GM23338 (cell line): ENCODE data around the gene CELF4.

Source experiments
- CREB1 ChIP-seq: fragments of 250-450 bp; sonication (Bioruptor Pico); IDR thresholded peaks from 2 replicates; pipeline ENCODE4 v1.5.0; 2020; ENCODE audit warnings: low read depth, mild to moderate bottlenecking, moderate library complexity
- EZH2 ChIP-seq: fragments of 200-600 bp; sonication (generic); IDR thresholded peaks from one replicate; pipeline ENCODE4 v1.8.0; 2017; ENCODE audit warnings: antibody characterized with exemption, mild to moderate bottlenecking, low read depth; ENCODE audit not compliant: unreplicated experiment
- EZH2phosphoT487 ChIP-seq: fragments of 200-600 bp; sonication (generic); IDR thresholded peaks from one replicate; pipeline ENCODE4 v1.8.1; 2018; ENCODE audit warnings: antibody characterized with exemption; ENCODE audit not compliant: unreplicated experiment
- JUNB ChIP-seq: IDR thresholded peaks from one replicate; pipeline ENCODE4 v1.6.1; 2016; ENCODE audit warnings: antibody characterized with exemption; ENCODE audit not compliant: unreplicated experiment
- NANOG ChIP-seq: IDR thresholded peaks from 2 replicates; pipeline ENCODE4 v1.6.1; 2016; ENCODE audit warnings: antibody characterized with exemption, borderline replicate concordance
- POLR2AphosphoS5 ChIP-seq: IDR thresholded peaks from 2 replicates; pipeline ENCODE4 v1.6.1; 2016; ENCODE audit warnings: antibody characterized with exemption, low read depth
- STAT1 ChIP-seq: IDR thresholded peaks from one replicate; pipeline ENCODE4 v1.6.1; 2016; ENCODE audit warnings: antibody characterized with exemption; ENCODE audit not compliant: unreplicated experiment
- TF ChIP-seq, protein P1 (sequence below), 2 experiments: fragments of 200-600 bp in 1 of 2; sonication (generic) in 1 of 2; conservative IDR thresholded peaks; 2 replicates each; pipeline versions ENCODE4 v1.5.1 to v1.6.1; 2016 to 2017; ENCODE audit warnings: antibody characterized with exemption in 2 of 2, low read depth in 2 of 2, mild to moderate bottlenecking in 2 of 2, moderate library complexity in 1 of 2
- TF ChIP-seq, protein P2 (sequence below): IDR thresholded peaks from one replicate; pipeline ENCODE4 v1.6.1; 2018; ENCODE audit warnings: antibody characterized with exemption; ENCODE audit not compliant: unreplicated experiment
- TF ChIP-seq, protein P3 (sequence below): IDR thresholded peaks from 2 replicates; pipeline ENCODE4 v1.6.1; 2016; ENCODE audit warnings: antibody characterized with exemption

DNA sequence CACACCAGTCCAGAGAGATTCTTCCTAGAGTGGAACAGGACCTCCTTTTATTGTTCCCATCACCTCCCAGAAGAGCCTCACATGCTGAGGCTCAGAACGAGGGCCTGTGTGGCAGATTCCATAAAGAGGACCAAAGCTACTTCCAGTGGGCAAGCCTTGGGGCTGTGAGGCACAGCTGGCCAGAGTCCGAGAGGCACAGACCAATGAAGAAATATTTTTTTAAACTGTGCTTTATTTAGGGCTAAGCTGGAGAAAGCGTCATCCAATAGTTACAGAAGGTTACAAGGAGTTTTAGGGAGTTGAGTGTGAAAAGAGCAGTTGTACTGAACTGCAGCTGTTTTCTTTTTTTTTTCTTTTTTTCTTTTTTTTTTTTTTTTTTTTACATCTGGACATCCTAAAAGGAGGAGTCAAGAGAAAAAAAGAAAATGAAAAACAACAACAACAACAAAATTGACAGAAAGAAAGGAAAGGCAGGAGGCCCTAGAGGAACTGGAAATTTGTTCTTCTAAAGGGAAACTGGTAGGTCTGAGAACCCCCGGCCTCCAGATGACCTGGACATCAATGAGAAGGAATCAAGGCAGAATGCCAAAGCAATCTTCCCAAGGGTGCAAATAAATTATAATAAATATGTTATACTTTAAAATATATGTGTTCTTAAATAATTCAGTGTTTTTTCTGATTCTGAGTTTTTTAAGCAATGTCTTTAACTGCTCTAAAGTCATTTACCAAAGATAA is 322.6 kb downstream of the CELF4 start:
- TF ChIP-seq, protein P1, sequence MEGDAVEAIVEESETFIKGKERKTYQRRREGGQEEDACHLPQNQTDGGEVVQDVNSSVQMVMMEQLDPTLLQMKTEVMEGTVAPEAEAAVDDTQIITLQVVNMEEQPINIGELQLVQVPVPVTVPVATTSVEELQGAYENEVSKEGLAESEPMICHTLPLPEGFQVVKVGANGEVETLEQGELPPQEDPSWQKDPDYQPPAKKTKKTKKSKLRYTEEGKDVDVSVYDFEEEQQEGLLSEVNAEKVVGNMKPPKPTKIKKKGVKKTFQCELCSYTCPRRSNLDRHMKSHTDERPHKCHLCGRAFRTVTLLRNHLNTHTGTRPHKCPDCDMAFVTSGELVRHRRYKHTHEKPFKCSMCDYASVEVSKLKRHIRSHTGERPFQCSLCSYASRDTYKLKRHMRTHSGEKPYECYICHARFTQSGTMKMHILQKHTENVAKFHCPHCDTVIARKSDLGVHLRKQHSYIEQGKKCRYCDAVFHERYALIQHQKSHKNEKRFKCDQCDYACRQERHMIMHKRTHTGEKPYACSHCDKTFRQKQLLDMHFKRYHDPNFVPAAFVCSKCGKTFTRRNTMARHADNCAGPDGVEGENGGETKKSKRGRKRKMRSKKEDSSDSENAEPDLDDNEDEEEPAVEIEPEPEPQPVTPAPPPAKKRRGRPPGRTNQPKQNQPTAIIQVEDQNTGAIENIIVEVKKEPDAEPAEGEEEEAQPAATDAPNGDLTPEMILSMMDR (conservative IDR thresholded peaks at IDR 0.05; ENCODE audit: low read depth in 2 of 2), result no peak
- no peak for TF ChIP-seq CREB1 (CRISPR knock-in tag)
- no peak for TF ChIP-seq POLR2AphosphoS5
- TF ChIP-seq, protein P2, sequence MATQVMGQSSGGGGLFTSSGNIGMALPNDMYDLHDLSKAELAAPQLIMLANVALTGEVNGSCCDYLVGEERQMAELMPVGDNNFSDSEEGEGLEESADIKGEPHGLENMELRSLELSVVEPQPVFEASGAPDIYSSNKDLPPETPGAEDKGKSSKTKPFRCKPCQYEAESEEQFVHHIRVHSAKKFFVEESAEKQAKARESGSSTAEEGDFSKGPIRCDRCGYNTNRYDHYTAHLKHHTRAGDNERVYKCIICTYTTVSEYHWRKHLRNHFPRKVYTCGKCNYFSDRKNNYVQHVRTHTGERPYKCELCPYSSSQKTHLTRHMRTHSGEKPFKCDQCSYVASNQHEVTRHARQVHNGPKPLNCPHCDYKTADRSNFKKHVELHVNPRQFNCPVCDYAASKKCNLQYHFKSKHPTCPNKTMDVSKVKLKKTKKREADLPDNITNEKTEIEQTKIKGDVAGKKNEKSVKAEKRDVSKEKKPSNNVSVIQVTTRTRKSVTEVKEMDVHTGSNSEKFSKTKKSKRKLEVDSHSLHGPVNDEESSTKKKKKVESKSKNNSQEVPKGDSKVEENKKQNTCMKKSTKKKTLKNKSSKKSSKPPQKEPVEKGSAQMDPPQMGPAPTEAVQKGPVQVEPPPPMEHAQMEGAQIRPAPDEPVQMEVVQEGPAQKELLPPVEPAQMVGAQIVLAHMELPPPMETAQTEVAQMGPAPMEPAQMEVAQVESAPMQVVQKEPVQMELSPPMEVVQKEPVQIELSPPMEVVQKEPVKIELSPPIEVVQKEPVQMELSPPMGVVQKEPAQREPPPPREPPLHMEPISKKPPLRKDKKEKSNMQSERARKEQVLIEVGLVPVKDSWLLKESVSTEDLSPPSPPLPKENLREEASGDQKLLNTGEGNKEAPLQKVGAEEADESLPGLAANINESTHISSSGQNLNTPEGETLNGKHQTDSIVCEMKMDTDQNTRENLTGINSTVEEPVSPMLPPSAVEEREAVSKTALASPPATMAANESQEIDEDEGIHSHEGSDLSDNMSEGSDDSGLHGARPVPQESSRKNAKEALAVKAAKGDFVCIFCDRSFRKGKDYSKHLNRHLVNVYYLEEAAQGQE, result no peak
- no peak for TF ChIP-seq EZH2phosphoT487
- no peak for TF ChIP-seq EZH2
- no peak for TF ChIP-seq STAT1
- no peak for TF ChIP-seq NANOG
- TF ChIP-seq, protein P3, sequence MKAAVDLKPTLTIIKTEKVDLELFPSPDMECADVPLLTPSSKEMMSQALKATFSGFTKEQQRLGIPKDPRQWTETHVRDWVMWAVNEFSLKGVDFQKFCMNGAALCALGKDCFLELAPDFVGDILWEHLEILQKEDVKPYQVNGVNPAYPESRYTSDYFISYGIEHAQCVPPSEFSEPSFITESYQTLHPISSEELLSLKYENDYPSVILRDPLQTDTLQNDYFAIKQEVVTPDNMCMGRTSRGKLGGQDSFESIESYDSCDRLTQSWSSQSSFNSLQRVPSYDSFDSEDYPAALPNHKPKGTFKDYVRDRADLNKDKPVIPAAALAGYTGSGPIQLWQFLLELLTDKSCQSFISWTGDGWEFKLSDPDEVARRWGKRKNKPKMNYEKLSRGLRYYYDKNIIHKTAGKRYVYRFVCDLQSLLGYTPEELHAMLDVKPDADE, result no peak
- TF ChIP-seq JUNB, result no peak
